Adrenal gland (tissue), 5 donors: ENCODE data around the gene TMEM114.

Source experiments
- POLR2A ChIP-seq, 2 donors: fragments of 450-650 bp; IDR thresholded peaks; one replicate each; pipeline ENCODE4 v1.6.1; 2017; ENCODE audit warnings: antibody characterized with exemption in 2 of 2, mild to moderate bottlenecking in 2 of 2, moderate library complexity in 1 of 2
- TF ChIP-seq, protein P1 (sequence below), 6 experiments: fragments of 450-650 bp in 4 of 6; fragments of 200-600 bp in 2 of 6; sonication (generic) in 1 of 6; IDR thresholded peaks; 1 replicate in 5 of 6; 2 replicates in 1 of 6; pipeline versions ENCODE4 v1.5.1 to v1.8.0; 2016 to 2021; ENCODE audit warnings: antibody characterized with exemption in 6 of 6, mild to moderate bottlenecking in 2 of 6, moderate library complexity in 1 of 6
- donor health status: DM: no; HTN: no; CAD: no.

- TF ChIP-seq, protein P1, sequence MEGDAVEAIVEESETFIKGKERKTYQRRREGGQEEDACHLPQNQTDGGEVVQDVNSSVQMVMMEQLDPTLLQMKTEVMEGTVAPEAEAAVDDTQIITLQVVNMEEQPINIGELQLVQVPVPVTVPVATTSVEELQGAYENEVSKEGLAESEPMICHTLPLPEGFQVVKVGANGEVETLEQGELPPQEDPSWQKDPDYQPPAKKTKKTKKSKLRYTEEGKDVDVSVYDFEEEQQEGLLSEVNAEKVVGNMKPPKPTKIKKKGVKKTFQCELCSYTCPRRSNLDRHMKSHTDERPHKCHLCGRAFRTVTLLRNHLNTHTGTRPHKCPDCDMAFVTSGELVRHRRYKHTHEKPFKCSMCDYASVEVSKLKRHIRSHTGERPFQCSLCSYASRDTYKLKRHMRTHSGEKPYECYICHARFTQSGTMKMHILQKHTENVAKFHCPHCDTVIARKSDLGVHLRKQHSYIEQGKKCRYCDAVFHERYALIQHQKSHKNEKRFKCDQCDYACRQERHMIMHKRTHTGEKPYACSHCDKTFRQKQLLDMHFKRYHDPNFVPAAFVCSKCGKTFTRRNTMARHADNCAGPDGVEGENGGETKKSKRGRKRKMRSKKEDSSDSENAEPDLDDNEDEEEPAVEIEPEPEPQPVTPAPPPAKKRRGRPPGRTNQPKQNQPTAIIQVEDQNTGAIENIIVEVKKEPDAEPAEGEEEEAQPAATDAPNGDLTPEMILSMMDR (IDR thresholded peaks at IDR 0.05), result no peak
- TF ChIP-seq POLR2A (IDR thresholded peaks at IDR 0.05), result peak; percentile 60 to 65
Measured at GRCh38 chr16:8621572-8622314, 31.4 kb upstream of the TMEM114 start, which contains the start of gene METTL22.
